Stimulated activated CD8-positive, alpha-beta memory T cell treated with anti-CD3 and anti-CD28 coated beads, Interleukin-12 subunit alpha, Interleukin-12 subunit beta, amount 100 ng/mL, for 24 hours (primary cell): ENCODE results near the gene STRIP1.

Experiments used
- DNase-seq: peaks from one replicate; pipeline ENCODE4 v3.0.0-alpha.2; 2020; ENCODE audit errors: extremely low read depth

The STRIP1 gene

DNA sequence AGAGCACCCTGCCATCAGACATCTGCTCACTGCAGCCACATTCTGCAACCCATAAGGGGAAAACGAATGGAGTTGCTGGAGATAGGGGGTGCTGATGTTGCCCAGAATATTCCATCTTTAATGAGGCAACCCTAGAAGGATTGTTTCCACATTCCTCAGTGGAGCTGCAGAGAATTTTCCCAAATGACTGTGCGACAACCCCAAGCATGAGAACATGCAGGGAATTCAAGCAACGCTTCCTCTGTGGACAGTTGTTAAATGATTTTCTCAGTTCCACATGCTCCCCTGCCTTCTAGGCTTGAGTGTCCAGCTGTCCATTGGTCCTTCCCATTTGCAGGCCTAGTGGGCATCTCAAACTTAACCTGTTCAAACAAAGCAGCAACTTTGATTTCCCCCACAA, 57.4 kb downstream of the STRIP1 start:
- no peak for DNase-seq

DNA sequence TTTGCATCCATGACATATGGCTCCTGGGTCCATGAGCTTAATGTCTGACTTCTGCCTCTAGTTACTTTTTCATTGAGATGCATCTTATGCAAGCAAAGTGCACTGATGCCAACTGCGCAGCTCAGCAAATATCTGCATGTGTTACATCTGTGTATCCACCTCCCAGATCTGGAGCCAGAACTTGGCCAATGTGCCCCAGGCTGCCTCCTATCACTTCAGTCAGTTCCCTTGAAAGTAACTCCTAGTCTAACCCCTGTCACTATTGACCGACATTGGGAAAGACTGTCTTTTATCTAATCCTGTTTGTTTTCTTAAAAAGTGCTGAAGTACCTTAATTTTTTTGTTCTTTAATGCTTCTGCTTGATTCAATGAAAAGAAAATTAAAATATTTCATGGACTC, 58.6 kb downstream of the STRIP1 start:
- DNase-seq, result no peak

DNA sequence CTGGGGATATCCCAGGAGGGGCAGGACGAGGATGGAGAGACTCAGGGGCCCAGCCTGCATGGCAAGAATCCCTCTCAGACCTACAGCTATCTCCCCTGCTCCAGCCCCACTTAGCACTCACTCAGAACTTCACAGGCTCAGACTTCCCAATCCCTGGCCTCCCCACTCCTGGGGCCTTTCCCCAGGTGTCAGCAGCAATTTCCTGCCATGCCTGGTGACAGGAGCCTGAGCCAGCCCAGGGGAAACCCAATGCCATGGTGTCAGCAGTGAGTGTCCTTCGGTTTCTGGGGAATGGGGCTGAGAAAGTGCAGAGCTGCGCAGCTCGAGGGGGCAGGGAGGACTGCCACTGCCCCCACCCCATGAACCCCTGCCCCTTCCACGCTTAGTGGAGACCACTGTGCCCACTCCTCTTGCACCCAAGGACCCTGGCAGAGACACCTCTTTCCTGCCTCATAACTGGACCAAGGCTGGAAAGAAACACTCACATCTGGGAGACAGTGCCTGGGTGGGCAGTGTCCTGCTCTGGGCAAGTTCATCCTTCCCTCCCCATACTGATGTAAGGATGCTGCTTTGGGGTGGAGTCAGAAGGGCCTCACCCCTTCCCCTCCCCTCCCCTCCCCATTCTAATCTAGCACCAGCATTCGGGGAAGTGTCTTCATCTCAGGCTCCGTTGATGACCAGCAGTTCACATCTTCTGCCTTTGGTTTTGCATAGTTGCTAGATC, 60.7 kb downstream of the STRIP1 start:
- no peak for DNase-seq

DNA sequence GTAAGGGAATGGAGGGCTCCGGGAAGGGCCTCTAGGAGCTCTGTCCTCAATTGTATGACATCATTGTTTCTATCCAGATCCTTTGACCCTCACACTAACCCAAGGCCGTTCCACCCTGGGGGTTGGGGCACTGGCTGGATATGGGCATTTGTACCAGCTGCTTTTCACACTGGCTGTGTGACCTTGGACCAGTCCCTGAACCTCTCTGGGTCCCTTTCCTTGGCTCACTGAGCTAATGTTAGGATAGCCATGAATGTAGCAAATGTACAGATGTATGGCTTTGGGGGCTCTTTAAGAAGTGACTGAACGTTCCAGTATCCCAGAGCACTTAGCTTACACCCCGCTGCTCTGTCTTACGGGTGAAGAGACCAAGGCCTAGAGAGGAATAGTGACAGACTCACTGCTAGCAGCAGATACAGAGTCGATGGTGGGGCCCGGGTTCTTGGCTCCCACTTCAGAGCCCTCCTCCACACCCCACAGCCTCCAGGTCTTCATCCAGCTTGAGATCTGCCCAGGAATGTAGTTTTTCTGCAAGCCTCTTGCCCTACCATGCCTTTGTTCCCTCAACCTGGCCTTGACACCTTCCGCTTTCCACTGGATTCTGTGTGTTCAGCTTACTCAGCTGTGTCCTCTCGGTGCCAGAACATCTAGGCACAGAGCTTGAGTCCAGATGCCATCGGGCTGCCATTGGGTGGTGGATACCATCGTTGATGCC, 63.2 kb downstream of the STRIP1 start:
- no peak for DNase-seq

DNA sequence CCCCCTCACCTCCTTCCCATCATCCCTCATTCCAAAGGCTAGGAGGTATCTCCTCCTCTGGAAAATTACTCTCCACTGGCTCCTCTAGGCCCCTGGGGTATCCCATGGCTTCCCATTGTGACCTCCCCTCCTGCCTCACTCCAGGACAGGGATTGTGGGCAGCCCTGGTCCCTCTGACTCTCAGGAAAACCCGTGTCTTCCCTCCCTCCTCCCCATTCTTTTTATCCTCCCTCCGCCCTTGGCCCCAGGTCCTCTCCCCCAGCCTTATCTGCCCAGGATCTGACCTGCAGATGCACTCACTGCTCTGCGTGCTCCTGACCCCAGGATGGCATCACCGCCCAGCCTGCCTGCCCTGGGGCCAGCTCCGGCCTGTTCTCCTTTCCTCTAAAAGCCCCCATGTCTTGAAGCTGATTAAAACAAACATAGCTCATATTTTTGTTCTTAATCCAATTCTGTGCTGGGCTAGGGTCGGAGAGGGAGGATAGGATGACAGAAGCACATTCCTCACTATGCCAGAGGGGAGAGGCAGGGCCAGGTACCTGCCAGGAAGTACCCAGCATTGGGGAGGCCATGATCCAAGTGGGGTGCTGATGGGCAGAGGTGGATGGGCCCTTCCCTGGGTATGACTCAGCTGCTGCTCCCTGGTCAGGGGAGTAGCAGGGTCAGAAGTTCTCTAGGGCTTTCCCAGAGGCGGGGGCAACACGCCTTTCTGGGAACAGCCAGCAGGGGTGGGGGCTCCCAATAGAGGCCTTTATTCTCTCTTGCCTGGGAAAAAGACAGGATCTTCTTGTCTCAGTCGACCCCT, 64.0 kb downstream of the STRIP1 start:
- no peak for DNase-seq

DNA sequence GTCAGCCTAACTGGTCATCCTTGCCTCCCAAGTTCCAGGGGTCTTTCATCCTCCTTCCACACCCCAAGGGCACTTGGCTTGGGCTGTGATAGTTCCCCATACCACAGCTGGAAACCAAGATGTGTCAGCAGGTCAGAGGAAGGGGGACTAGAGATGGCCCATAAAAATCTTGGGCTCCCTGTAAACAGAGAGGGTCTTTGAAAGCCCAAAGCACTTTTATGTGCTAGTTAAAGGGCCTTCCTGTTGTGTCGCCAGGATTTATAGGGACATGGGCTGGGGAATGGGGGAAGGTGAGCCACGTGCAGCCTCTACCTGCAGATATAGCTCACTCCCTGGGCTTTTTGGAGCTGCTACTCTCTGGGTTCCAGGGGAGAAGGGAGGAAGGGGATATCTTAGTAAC, 65.9 kb downstream of the STRIP1 start:
- DNase-seq, result no peak

DNA sequence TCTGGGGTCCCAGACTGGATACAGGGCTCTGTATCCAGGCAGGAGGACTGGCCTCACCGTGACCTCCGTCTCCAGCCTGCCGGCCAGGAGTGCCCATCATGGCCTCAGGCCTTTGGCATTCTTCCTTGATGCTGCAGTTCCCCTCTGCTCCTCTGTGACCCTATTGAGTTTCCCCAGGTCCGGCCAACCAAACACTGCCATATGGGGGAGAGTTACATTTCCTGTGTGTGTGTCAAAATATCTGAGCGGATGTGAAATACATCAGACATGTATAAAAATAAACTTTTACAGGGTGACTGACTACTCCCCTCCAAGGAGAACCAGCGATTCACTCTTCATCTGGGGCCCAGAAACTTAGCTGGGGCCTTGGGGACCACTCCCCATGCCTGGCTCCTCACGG, 67.7 kb downstream of the STRIP1 start:
- DNase-seq, result no peak
